Hepatocyte (in vitro differentiated cells): ENCODE results near the gene GALNT11. TPM values are rescaled to one million over a fixed set of nuclear protein-coding genes. Genes with fewer than 3 reads are reported as not detected.

ENCODE experiments used
- DNase-seq: peaks from one replicate; pipeline ENCODE4 v3.0.0-alpha.2; 2016; ENCODE audit warnings: low spot score
- H2AFZ ChIP-seq: fragments of 200-600 bp; sonication (generic); 2 replicates; pipeline ENCODE4 v1.6.0; 2016; ENCODE audit warnings: antibody characterized with exemption, mild to moderate bottlenecking
- H3K27ac ChIP-seq: fragments of 200-600 bp; sonication (generic); 2 replicates; pipeline ENCODE4 v1.5.1; 2016; ENCODE audit warnings: mild to moderate bottlenecking
- H3K27me3 ChIP-seq: fragments of 200-600 bp; sonication (generic); 2 replicates; pipeline ENCODE4 v1.6.1; 2016
- H3K36me3 ChIP-seq: fragments of 200-600 bp; sonication (generic); replicated peaks from 2 replicates; pipeline ENCODE4 v1.5.1; 2016; ENCODE audit warnings: low read depth; ENCODE audit not compliant: insufficient read depth
- H3K4me1 ChIP-seq: fragments of 200-600 bp; sonication (generic); 2 replicates; pipeline ENCODE4 v1.5.1; 2016; ENCODE audit warnings: mild to moderate bottlenecking, moderate library complexity; ENCODE audit not compliant: insufficient read depth
- H3K4me2 ChIP-seq: fragments of 200-600 bp; sonication (generic); 2 replicates; pipeline ENCODE4 v1.6.0; 2016
- H3K4me3 ChIP-seq: fragments of 200-600 bp; sonication (generic); 2 replicates; pipeline ENCODE4 v1.5.1; 2016; ENCODE audit warnings: mild to moderate bottlenecking
- H3K79me2 ChIP-seq: fragments of 200-600 bp; sonication (generic); 2 replicates; pipeline ENCODE4 v1.6.0; 2017; ENCODE audit warnings: mild to moderate bottlenecking
- H3K9me2 ChIP-seq: fragments of 200-600 bp; sonication (generic); replicated peaks from 2 replicates; pipeline ENCODE4 v1.6.0; 2017; ENCODE audit warnings: mild to moderate bottlenecking; ENCODE audit not compliant: insufficient read depth
- H3K9me3 ChIP-seq: fragments of 200-600 bp; sonication (generic); 2 replicates; pipeline ENCODE4 v1.5.1; 2016; ENCODE audit warnings: low read depth, mild to moderate bottlenecking
- H4K20me1 ChIP-seq: fragments of 200-600 bp; sonication (generic); 2 replicates; pipeline ENCODE4 v1.6.0; 2016; ENCODE audit warnings: mild to moderate bottlenecking; ENCODE audit not compliant: insufficient read depth, poor library complexity, severe bottlenecking
- CTCF ChIP-seq: fragments of 200-600 bp; sonication (generic); IDR thresholded peaks from 2 replicates; pipeline ENCODE4 v1.5.1; 2016; ENCODE audit warnings: antibody characterized with exemption, mild to moderate bottlenecking; ENCODE audit not compliant: poor library complexity
- EZH2 ChIP-seq: fragments of 200-600 bp; sonication (generic); IDR thresholded peaks from 2 replicates; pipeline ENCODE4 v1.6.1; 2016; ENCODE audit warnings: antibody characterized with exemption, mild to moderate bottlenecking, borderline replicate concordance
- EZH2phosphoT487 ChIP-seq: fragments of 200-600 bp; sonication (generic); IDR thresholded peaks from one replicate; pipeline ENCODE4 v1.6.1; 2018; ENCODE audit warnings: antibody characterized with exemption, mild to moderate bottlenecking, low read depth, moderate library complexity; ENCODE audit not compliant: unreplicated experiment, severe bottlenecking
- WGBS: methylation state at CpG from one replicate; pipeline ENCODE4 v1.1.6; 2016; ENCODE audit warnings: low lambda C conversion rate; ENCODE audit errors: missing lambda C conversion rate; 5-methylcytosine and 5-hydroxymethylcytosine counted together
- polyA plus RNA-seq: library from polyadenylated mRNA; unstranded; fragments of >200 nt; fragmentation: Nextera tagmentation; extraction: Ambion mirVana; gene quantifications from 2 replicates; pipeline ENCODE4 v1.2.1, GENCODE V29; 2016
- total RNA-seq: library from RNA; depleted of rRNA; stranded (reverse); fragments of >200 nt; gene quantifications from 2 replicates; pipeline ENCODE4 v1.2.3, GENCODE V29; 2014

The GALNT11 gene
- total and polyA plus RNA-seq, 2 experiments from 2014 or later = 43.7 to 64.1 TPM

- TF ChIP-seq EZH2 (no peak), EZH2phosphoT487 (no peak), CTCF (no peak)
- H3K4me2 ChIP-seq = no peak overlapping the region
- no peak for DNase-seq
- no peaks in the 10 kb centered on the region for H4K20me1 ChIP-seq
- no peaks in the 10 kb centered on the region for H3K4me1 ChIP-seq
- no peaks in the 10 kb centered on the region for H3K9me2 ChIP-seq
- 76% methylated on average over 6 of the region's 6 CpGs for WGBS
- peaks cover 3% of the 10 kb centered on the region for H3K27me3 ChIP-seq
- no peak overlapping the region for H3K27ac ChIP-seq
- no peaks in the 10 kb centered on the region for H3K36me3 ChIP-seq
- H2AFZ ChIP-seq = no peak overlapping the region
- no peaks in the 10 kb centered on the region for H3K9me3 ChIP-seq
- no peaks in the 10 kb centered on the region for H3K79me2 ChIP-seq
- H3K4me3 ChIP-seq = no peak overlapping the region
Observed at GRCh38 chr7:152006336-152006735, 19.1 kb upstream of the GALNT11 start.

DNA sequence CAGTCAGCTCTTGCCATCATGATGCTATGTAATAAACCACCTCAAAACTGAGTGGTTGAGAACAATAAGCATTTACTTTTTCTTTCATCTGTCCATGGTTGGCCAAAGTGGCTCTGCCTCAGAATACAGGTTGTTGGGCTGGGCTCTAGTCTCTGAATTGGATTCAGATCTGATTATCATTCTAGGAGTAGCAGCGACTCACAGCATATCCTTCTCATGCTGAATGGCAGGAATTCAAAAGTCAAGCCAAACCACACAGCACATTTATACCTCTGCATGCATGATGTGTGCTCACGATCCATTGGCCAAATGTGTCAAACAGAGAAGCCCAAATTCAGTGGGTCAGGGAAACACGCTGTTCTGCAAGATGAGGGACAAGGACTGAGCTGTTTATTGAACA lies 13.6 kb upstream of the GALNT11 start:
- DNase-seq = no peak
- H3K36me3 ChIP-seq = no peaks in the 10 kb centered on the region
- no peaks in the 10 kb centered on the region for H3K9me3 ChIP-seq
- H3K4me3 ChIP-seq = no peak overlapping the region
- no peak overlapping the region for H3K4me2 ChIP-seq
- H2AFZ ChIP-seq = no peak overlapping the region
- 90% methylated on average over 3 of the region's 3 CpGs for WGBS
- no peaks in the 10 kb centered on the region for H3K9me2 ChIP-seq
- no peaks in the 10 kb centered on the region for H3K79me2 ChIP-seq
- H3K27ac ChIP-seq = no peak overlapping the region
- H3K4me1 ChIP-seq = no peaks in the 10 kb centered on the region
- TF ChIP-seq EZH2phosphoT487 = no peak
- no peak for TF ChIP-seq EZH2
- H4K20me1 ChIP-seq = no peaks in the 10 kb centered on the region
- no peaks in the 10 kb centered on the region for H3K27me3 ChIP-seq

GRCh38 chr7:152013230-152013629 lies 12.2 kb upstream of the GALNT11 start:
- no peaks in the 10 kb centered on the region for H3K79me2 ChIP-seq
- H2AFZ ChIP-seq = no peak overlapping the region
- 95% methylated on average over 3 of the region's 3 CpGs for WGBS
- no peak overlapping the region for H3K27ac ChIP-seq
- H3K9me3 ChIP-seq = no peaks in the 10 kb centered on the region
- H3K9me2 ChIP-seq = no peaks in the 10 kb centered on the region
- no peak overlapping the region for H3K4me2 ChIP-seq
- no peak for DNase-seq
- H3K4me3 ChIP-seq = no peak overlapping the region
- no peaks in the 10 kb centered on the region for H4K20me1 ChIP-seq
- H3K27me3 ChIP-seq = no peaks in the 10 kb centered on the region
- no peaks in the 10 kb centered on the region for H3K4me1 ChIP-seq
- no peaks in the 10 kb centered on the region for H3K36me3 ChIP-seq
- TF ChIP-seq EZH2 = no peak
- TF ChIP-seq EZH2phosphoT487 = no peak
- TF ChIP-seq CTCF = no peak

GRCh38 chr7:152013974-152014373 lies 11.5 kb upstream of the GALNT11 start:
- no peak for DNase-seq

More at GRCh38 chr7:152013974-152014373, 11.5 kb upstream of the GALNT11 start:
- Histone ChIP-seq H3K79me2 (no peaks in the 10 kb centered on the region), H3K4me3 (no peak overlapping the region), H3K27me3 (no peaks in the 10 kb centered on the region), H3K9me3 (no peaks in the 10 kb centered on the region), H3K27ac (no peak overlapping the region), H4K20me1 (no peaks in the 10 kb centered on the region), H3K9me2 (no peaks in the 10 kb centered on the region), H3K36me3 (no peaks in the 10 kb centered on the region), H2AFZ (no peak overlapping the region), H3K4me1 (no peaks in the 10 kb centered on the region), H3K4me2 (no peak overlapping the region)
- WGBS = 97% methylated on average over 4 of the region's 4 CpGs
- no peak for TF ChIP-seq EZH2phosphoT487
- no peak for TF ChIP-seq CTCF
- no peak for TF ChIP-seq EZH2
